ENCODE data around the gene SCUBE3. TPM values are rescaled to one million over a fixed set of nuclear protein-coding genes. Genes with fewer than 3 reads are reported as not detected.

SCUBE3 gene
- total and polyA plus RNA-seq, 2 donors, result 0.09 to 0.14 TPM

DNA sequence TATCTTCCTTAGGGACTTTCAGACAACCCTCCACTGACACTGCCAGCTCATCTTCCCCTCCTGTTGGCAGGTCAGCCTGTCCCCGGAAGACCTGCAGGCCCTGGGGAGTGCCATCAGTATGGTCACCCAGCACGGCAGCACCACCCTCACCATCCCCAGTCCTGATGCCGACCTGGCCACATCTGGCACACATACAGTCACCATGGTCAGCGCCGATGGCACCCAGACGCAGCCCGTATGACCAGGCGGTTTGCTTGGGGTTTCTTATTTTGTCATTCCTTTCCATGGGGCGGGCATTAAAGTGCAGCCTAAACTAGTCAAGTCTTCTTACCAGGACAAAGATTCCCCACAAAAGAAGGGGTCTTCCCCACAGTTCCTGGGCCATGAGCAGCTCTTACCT lies 79.9 kb downstream of the SCUBE3 start:
- H3K36me3 ChIP-seq (ENCODE audit: control insufficient read depth in 2 of 2, insufficient read depth in 2 of 2, low read length in 1 of 2), result peaks cover 58 to 76% of the 10 kb centered on the region in 2 donors
- no peak overlapping the region for H3K27ac ChIP-seq (ENCODE audit: low read depth in 1 of 2, low read length in 1 of 2)
- no peak overlapping the region for H3K4me3 ChIP-seq (ENCODE audit: low read length in 2 of 2)
- WGBS, result 98% methylated on average over 9 of the region's 9 CpGs
- peaks cover 6 to 19% of the 10 kb centered on the region in 2 donors for H3K4me1 ChIP-seq (ENCODE audit: control insufficient read depth in 2 of 2, insufficient read depth in 2 of 2, low read length in 2 of 2)
- peaks cover 0 to 2% of the 10 kb centered on the region in 2 donors for H3K9me3 ChIP-seq (ENCODE audit: control insufficient read depth in 2 of 2, insufficient read depth in 1 of 2, low read length in 1 of 2)
- no peak for DNase-seq (ENCODE audit: low read depth in 6 of 9, low spot score in 9 of 9)
- no peaks in the 10 kb centered on the region for H3K27me3 ChIP-seq (ENCODE audit: control insufficient read depth in 2 of 2, insufficient read depth in 1 of 2, low read length in 1 of 2)

DNA sequence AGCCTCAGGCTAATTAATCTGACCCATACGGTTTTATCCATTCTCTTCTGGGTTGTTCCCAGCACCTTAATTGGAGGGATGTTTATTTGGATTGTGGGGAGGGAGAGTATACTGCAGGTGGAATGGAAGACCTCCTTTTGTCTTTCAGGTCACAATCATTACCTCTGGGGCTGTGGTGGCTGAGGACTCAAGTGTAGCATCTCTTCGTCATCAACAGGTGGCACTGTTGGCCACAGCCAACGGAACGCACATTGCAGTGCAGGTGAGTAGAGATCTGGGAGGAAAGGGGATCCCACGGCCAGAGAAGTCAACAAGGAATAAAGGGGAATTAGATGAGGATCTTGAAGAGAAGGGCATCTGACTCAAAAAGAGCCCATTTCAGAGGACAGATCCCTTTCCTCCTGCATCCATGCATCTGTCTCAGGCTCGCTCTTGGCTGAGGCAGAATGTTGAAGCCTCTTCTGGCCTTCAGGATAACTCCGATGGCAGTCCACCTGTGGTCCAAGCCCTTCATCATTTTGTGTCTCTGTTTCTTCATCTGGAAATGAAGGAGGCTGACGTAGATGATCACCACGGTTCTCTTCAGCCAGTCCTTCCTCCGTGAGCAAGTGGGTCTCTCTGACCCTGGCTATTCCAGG lies 80.7 kb downstream of the SCUBE3 start:
- DNase-seq (ENCODE audit: low read depth in 6 of 9, low spot score in 9 of 9), result peak in 6 of 9 donors; percentile 54 to 76 (median 66)
- H3K27ac ChIP-seq (ENCODE audit: low read depth in 1 of 2, low read length in 1 of 2), result no peak overlapping the region
- H3K36me3 ChIP-seq (ENCODE audit: control insufficient read depth in 2 of 2, insufficient read depth in 2 of 2, low read length in 1 of 2), result peaks cover 50 to 69% of the 10 kb centered on the region in 2 donors
- H3K27me3 ChIP-seq (ENCODE audit: control insufficient read depth in 2 of 2, insufficient read depth in 1 of 2, low read length in 1 of 2), result no peaks in the 10 kb centered on the region
- WGBS, result 67% methylated on average over 10 of the region's 10 CpGs
- peaks cover 13 to 25% of the 10 kb centered on the region in 2 donors for H3K4me1 ChIP-seq (ENCODE audit: control insufficient read depth in 2 of 2, insufficient read depth in 2 of 2, low read length in 2 of 2)
- H3K9me3 ChIP-seq (ENCODE audit: control insufficient read depth in 2 of 2, insufficient read depth in 1 of 2, low read length in 1 of 2), result peaks cover 0 to 2% of the 10 kb centered on the region in 2 donors
- no peak overlapping the region for H3K4me3 ChIP-seq (ENCODE audit: low read length in 2 of 2)

DNA sequence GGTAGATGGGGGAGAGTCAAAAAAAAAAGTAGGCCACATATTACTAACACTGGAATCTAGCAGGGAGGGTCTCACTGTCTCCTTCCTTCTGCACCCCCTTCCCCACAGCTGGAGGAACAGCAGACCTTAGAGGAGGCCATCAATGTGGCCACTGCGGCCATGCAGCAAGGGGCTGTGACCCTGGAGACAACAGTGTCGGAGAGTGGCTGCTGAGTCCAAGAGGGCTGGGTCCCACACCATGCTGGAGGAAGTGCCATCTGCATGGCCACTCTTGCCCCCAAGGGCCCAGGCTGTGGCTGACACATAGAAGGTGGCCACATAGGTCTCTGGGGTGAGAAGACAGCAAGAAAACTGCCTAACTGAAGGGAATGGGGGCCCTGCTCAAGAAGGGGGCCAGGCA lies 81.3 kb downstream of the SCUBE3 start:
- peaks cover 46 to 65% of the 10 kb centered on the region in 2 donors for H3K36me3 ChIP-seq (ENCODE audit: control insufficient read depth in 2 of 2, insufficient read depth in 2 of 2, low read length in 1 of 2)
- WGBS, result 100% methylated on average over 2 of the region's 2 CpGs
- H3K4me1 ChIP-seq (ENCODE audit: control insufficient read depth in 2 of 2, insufficient read depth in 2 of 2, low read length in 2 of 2), result peaks cover 19 to 31% of the 10 kb centered on the region in 2 donors
- H3K9me3 ChIP-seq (ENCODE audit: control insufficient read depth in 2 of 2, insufficient read depth in 1 of 2, low read length in 1 of 2), result peaks cover 0 to 2% of the 10 kb centered on the region in 2 donors
- no peak overlapping the region for H3K27ac ChIP-seq (ENCODE audit: low read depth in 1 of 2, low read length in 1 of 2)
- H3K4me3 ChIP-seq (ENCODE audit: low read length in 2 of 2), result no peak overlapping the region
- DNase-seq (ENCODE audit: low read depth in 6 of 9, low spot score in 9 of 9), result no peak
- H3K27me3 ChIP-seq (ENCODE audit: control insufficient read depth in 2 of 2, insufficient read depth in 1 of 2, low read length in 1 of 2), result no peaks in the 10 kb centered on the region

DNA sequence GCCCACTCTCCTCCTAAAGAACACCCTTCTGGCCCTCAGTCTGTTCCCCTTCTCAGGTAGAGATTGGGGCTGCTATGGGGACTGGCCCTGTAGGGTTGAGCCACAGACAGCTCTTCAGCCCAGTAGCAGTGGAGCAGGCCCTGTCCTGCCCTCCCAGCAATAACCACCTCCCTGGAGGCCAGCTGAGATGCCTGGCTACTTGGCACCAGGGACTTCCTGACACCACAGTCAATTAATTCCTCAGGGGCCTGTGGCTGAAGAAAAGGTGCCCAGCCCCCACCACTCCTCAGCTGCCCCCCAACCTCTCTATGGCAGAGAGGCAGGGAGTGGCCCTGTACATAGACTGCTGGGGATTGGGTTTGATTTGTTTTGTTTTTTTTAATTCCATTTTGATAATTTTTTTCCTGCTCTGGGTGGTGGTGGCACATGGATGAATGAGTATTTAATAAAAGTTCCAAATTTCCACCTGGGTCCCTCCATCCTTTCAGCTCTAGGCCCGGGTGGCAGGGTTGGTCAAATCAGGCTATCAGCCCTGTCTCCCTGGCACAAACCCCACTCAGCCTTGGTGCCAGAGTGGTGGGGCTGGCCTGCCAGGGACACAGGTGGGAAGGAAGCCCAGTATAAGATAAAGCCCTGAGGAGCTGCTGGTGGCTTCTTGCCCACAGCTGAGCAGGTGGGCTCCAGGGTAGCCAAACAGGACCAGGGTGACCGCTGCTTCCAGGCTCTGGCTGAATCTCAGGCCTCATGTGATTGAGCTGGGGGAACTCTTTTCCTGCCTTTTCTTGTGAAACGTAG lies 82.0 kb downstream of the SCUBE3 start:
- no peak overlapping the region for H3K27ac ChIP-seq (ENCODE audit: low read depth in 1 of 2, low read length in 1 of 2)
- peaks cover 39 to 62% of the 10 kb centered on the region in 2 donors for H3K36me3 ChIP-seq (ENCODE audit: control insufficient read depth in 2 of 2, insufficient read depth in 2 of 2, low read length in 1 of 2)
- 67% methylated on average over 3 of the region's 3 CpGs for WGBS
- no peaks in the 10 kb centered on the region for H3K27me3 ChIP-seq (ENCODE audit: control insufficient read depth in 2 of 2, insufficient read depth in 1 of 2, low read length in 1 of 2)
- H3K9me3 ChIP-seq (ENCODE audit: control insufficient read depth in 2 of 2, insufficient read depth in 1 of 2, low read length in 1 of 2), result peaks cover 0 to 2% of the 10 kb centered on the region in 2 donors
- H3K4me1 ChIP-seq (ENCODE audit: control insufficient read depth in 2 of 2, insufficient read depth in 2 of 2, low read length in 2 of 2), result peaks cover 25 to 38% of the 10 kb centered on the region in 2 donors
- H3K4me3 ChIP-seq (ENCODE audit: low read length in 2 of 2), result no peak overlapping the region
- no peak for DNase-seq (ENCODE audit: low read depth in 6 of 9, low spot score in 9 of 9)

DNA sequence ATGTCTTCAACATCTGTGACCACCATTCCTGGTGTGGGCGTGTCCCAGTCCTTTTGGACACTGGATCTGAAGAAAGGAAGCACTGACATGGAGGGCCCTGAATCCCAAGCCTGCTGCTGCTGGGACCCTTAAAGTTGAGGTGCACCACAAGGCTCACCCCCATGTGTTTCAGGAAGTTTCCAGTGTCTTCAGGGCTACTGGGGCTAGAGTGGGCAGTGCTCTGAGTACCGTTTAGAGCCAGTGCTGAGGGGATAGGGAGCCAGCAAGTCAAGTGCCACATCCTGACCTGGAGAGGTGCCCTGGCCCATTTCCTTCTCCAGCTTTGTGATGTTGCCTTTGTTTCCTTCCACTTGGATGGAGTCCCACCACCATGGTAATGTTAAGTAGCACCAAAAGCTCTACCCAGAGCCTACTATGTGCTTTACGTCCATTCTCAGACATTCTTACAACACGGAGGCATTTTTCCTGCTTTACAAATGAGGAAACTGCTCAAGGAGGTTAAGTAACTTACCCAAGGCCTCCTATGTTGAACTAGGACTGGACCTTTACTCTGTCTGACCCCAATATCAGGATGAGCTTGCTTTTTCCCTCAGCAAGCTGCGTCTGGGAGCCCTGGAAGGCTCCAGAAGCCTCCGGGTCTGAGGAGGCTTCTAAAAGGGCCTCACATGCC lies 83.3 kb downstream of the SCUBE3 start:
- no peaks in the 10 kb centered on the region for H3K27me3 ChIP-seq (ENCODE audit: control insufficient read depth in 2 of 2, insufficient read depth in 1 of 2, low read length in 1 of 2)
- peaks cover 0 to 2% of the 10 kb centered on the region in 2 donors for H3K9me3 ChIP-seq (ENCODE audit: control insufficient read depth in 2 of 2, insufficient read depth in 1 of 2, low read length in 1 of 2)
- peak overlapping the region; percentile 75 to 97 for H3K4me3 ChIP-seq (ENCODE audit: low read length in 2 of 2)
- peaks cover 28 to 52% of the 10 kb centered on the region in 2 donors for H3K36me3 ChIP-seq (ENCODE audit: control insufficient read depth in 2 of 2, insufficient read depth in 2 of 2, low read length in 1 of 2)
- peak overlapping the region; percentile 55 to 94 for H3K27ac ChIP-seq (ENCODE audit: low read depth in 1 of 2, low read length in 1 of 2)
- no peak for DNase-seq (ENCODE audit: low read depth in 6 of 9, low spot score in 9 of 9)
- WGBS, result 63% methylated on average over 6 of the region's 6 CpGs
- peaks cover 36 to 50% of the 10 kb centered on the region in 2 donors for H3K4me1 ChIP-seq (ENCODE audit: control insufficient read depth in 2 of 2, insufficient read depth in 2 of 2, low read length in 2 of 2)

DNA sequence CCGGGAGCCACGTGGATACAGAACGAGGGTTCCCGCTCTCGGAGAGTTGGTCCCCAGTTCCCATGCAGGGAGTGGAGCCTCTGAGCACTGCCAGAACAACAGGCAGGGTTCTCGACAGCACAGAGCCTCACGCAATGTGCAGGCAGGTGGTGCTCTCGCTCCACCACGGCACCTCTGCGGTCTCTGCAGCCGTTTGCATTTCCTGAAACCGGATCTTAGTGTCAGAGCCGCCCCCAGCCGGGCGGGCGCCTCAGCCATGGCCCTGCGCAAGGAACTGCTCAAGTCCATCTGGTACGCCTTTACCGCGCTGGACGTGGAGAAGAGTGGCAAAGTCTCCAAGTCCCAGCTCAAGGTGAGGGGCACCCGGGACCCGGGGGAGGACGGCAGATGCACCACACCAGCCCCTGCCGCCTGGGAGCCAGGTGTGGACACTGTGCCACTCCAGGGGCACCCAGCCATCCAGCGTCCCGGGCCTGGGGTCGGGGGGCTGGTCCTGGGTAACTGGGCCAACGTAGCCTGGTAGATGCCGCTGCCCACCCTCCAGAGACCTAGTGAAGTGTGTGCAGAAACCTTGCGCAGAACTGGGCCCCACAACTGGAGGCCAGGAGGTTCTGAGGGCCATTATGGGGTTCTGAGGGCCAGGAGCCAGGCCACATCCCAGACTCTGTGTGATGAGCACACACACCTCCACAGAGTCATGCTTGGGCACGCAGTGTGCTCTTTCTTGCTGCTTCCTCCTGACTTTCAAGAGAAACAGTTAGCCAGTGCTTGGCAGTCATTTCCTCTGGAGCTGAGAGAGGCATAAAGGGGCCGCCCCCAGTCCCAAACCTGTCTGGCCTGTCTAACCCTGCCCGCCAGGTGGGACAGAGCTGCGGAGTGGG lies 84.1 kb downstream of the SCUBE3 start, which contains the start of gene DEF6:
Gene DEF6 (plus strand): TSS at position 218 of the 881 bp plus-strand sequence. CDS start 39 bp downstream, at position 257.
- DNase-seq (ENCODE audit: low read depth in 6 of 9, low spot score in 9 of 9), result peak; percentile 70 to 95 (median 86)
- WGBS, result under 1% methylated on average over 35 of the region's 35 CpGs
- Histone ChIP-seq H3K27me3 (ENCODE audit: control insufficient read depth in 2 of 2, insufficient read depth in 1 of 2, low read length in 1 of 2) (no peaks in the 10 kb centered on the region), H3K36me3 (ENCODE audit: control insufficient read depth in 2 of 2, insufficient read depth in 2 of 2, low read length in 1 of 2) (peaks cover 20 to 52% of the 10 kb centered on the region in 2 donors), H3K4me1 (ENCODE audit: control insufficient read depth in 2 of 2, insufficient read depth in 2 of 2, low read length in 2 of 2) (peaks cover 43 to 58% of the 10 kb centered on the region in 2 donors), H3K9me3 (ENCODE audit: control insufficient read depth in 2 of 2, insufficient read depth in 1 of 2, low read length in 1 of 2) (peaks cover 0 to 2% of the 10 kb centered on the region in 2 donors), H3K27ac (ENCODE audit: low read depth in 1 of 2, low read length in 1 of 2) (peak within 1 kb of the TSS; percentile 94 to 97), H3K4me3 (ENCODE audit: low read length in 2 of 2) (peak within 1 kb of the TSS; percentile 75 to 97)

DNA sequence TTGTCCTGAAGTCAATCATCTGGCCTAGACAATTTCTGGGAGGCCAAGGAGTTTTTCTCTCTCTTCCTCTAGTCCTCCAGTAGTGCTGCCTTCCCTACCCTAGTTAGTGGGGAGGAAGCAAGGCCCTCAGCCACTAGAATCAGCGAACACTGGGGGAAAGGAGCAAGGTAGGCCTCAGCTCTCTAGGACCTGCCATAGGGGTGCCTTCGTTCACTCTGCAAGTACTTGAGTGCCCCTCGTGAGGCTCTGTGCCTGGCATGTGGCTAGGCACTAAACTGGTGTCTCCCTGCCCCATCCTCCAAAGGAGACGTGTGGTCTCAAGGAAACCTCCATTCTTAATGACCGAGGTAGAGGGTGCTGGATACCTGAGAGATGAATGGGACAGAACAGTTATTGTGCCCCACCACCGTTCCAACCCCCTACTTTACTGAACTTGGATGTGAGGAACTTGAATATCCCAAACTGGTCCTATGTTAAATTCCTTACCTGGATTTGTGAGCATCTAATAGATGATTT lies 84.9 kb downstream of the SCUBE3 start:
- no peaks in the 10 kb centered on the region for H3K27me3 ChIP-seq (ENCODE audit: control insufficient read depth in 2 of 2, insufficient read depth in 1 of 2, low read length in 1 of 2)
- H3K4me3 ChIP-seq (ENCODE audit: low read length in 2 of 2), result peak overlapping the region; percentile 75 to 97
- 26% methylated on average over 6 of the region's 6 CpGs for WGBS
- H3K36me3 ChIP-seq (ENCODE audit: control insufficient read depth in 2 of 2, insufficient read depth in 2 of 2, low read length in 1 of 2), result peaks cover 14 to 43% of the 10 kb centered on the region in 2 donors
- H3K9me3 ChIP-seq (ENCODE audit: control insufficient read depth in 2 of 2, insufficient read depth in 1 of 2, low read length in 1 of 2), result peaks cover 0 to 2% of the 10 kb centered on the region in 2 donors
- peak in 2 of 9 donors; percentile 32 to 70 for DNase-seq (ENCODE audit: low read depth in 6 of 9, low spot score in 9 of 9)
- peaks cover 49 to 66% of the 10 kb centered on the region in 2 donors for H3K4me1 ChIP-seq (ENCODE audit: control insufficient read depth in 2 of 2, insufficient read depth in 2 of 2, low read length in 2 of 2)
- peak overlapping the region; percentile 94 to 97 for H3K27ac ChIP-seq (ENCODE audit: low read depth in 1 of 2, low read length in 1 of 2)

DNA sequence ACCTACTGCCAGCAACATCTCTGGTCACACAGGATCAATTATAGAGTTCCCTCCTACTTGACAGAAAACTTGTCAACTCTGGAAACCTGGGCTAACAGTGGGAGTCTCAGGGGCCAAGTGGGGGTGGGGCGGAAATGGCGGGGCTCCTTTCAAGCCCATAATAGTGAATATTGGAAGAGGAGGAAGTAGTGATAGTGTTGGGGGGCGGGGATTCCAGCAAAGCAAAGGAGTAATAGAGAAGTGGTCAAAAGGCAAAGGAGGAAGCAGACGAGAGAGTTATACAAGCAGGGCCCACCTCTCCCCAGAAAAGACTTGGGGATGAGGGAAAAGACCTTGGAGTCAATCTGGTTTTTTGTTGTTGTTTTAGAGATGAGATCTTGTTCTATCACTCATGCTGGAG lies 85.9 kb downstream of the SCUBE3 start:
- Histone ChIP-seq H3K9me3 (ENCODE audit: control insufficient read depth in 2 of 2, insufficient read depth in 1 of 2, low read length in 1 of 2) (peaks cover 0 to 2% of the 10 kb centered on the region in 2 donors), H3K4me3 (ENCODE audit: low read length in 2 of 2) (peak overlapping the region; percentile 75 to 97), H3K27ac (ENCODE audit: low read depth in 1 of 2, low read length in 1 of 2) (peak overlapping the region; percentile 80 to 94), H3K36me3 (ENCODE audit: control insufficient read depth in 2 of 2, insufficient read depth in 2 of 2, low read length in 1 of 2) (peaks cover 19 to 44% of the 10 kb centered on the region in 2 donors), H3K4me1 (ENCODE audit: control insufficient read depth in 2 of 2, insufficient read depth in 2 of 2, low read length in 2 of 2) (peaks cover 49 to 71% of the 10 kb centered on the region in 2 donors), H3K27me3 (ENCODE audit: control insufficient read depth in 2 of 2, insufficient read depth in 1 of 2, low read length in 1 of 2) (no peaks in the 10 kb centered on the region)
- DNase-seq (ENCODE audit: low read depth in 6 of 9, low spot score in 9 of 9), result peak in 2 of 9 donors; percentile 30 to 60
- WGBS, result 21% methylated on average over 4 of the region's 4 CpGs

Measured in thymus (tissue), 11 donors.